GM03348 (cell line): Measurements from ENCODE around the gene LRRC47.

Source experiments
- DNase-seq: peaks from one replicate; pipeline ENCODE4 v3.0.0; 2012; ENCODE audit warnings: low spot score

The LRRC47 gene

DNA sequence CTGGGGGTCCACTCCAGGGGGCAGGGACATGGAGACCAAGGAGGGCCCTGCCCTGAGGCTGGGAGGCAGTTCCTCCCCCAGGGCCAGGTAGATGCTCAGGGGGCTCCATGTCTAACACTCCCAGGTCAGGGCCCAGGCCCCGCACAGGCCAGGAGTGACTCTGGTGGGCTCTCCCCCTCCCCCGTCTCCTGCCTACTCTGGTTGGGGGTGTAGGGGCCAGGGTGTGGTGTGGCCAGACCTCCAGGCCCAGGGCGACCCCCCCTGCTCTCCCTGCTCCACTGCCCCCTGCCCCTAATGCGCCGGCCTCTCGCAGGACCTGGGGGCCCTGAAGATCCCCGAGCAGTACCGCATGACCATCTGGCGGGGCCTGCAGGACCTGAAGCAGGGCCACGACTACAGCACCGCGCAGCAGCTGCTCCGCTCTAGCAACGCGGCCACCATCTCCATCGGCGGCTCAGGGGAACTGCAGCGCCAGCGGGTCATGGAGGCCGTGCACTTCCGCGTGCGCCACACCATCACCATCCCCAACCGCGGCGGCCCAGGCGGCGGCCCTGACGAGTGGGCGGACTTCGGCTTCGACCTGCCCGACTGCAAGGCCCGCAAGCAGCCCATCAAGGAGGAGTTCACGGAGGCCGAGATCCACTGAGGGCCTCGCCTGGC, 63.7 kb downstream of the LRRC47 start:
- DNase-seq = no peak

- DNase-seq = no peak
Measured at GRCh38 chr1:3731583-3732433, 64.5 kb downstream of the LRRC47 start.

DNA sequence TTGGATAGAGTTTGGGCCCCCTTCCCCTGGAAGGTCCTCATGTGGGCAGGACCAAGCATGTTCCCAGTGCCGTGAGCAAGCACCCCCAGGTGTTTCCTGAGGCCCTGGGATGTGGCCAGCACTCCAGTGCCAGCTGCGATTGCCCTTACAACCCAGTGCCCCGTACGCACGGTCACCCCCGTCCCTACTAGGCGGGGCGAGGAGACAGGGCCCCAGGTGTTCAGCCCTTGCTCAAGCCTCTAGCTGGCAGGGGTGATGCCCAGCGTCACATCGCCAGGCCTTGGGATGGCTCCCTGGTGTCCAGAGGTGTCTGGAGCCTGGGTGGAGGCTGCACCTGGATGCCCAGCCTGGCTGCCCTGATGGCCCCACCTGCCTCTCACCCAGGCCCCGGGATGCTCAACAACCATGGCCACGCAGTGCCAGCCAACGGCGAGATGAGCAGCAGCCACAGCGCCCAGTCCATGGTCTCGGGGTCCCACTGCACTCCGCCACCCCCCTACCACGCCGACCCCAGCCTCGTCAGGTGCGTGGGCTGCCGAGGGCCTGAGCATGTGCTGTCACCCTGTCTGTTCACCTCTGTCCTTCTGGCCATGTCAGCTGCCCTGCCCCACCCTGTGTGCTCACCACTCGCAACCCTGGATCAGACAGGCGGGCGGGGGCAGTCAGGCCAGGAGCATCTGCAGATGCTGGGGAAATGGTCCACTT, 65.6 kb downstream of the LRRC47 start:
- no peak for DNase-seq

GRCh38 chr1:3729594-3730542, 66.4 kb downstream of the LRRC47 start:
- DNase-seq = no peak
